Measurements from ENCODE around the gene ZNF837. TPM values are rescaled to one million over a fixed set of nuclear protein-coding genes. Genes with fewer than 3 reads are reported as not detected.

Gene ZNF837
- total and polyA plus RNA-seq, 2 of the 13 experiments (the other 11 are each of a cell fraction or from before 2014, with no cell fraction given) = 0.29 to 1.3 TPM

GRCh38 chr19:58386576-58387337 is 5.9 kb upstream of the ZNF837 start, which contains the start of gene RPS5 (continued):
- TF ChIP-seq REST (IDR thresholded peaks at IDR 0.05; ENCODE audit: borderline replicate concordance in 1 of 2, low read depth in 1 of 2, low read length in 2 of 2) (no peak; a peak in 1 of 4 replicates), KLF13 (CRISPR knock-in tag; IDR thresholded peaks at IDR 0.05) (no peak), YEATS4 (CRISPR knock-in tag; IDR thresholded peaks at IDR 0.05; ENCODE audit: borderline replicate concordance) (peak; percentile 95), NR2C2 (CRISPR knock-in tag; IDR thresholded peaks at IDR 0.05; ENCODE audit: borderline replicate concordance) (peak; percentile 100), CAMTA2 (CRISPR knock-in tag; IDR thresholded peaks at IDR 0.05; ENCODE audit: borderline replicate concordance) (0 out of 2 replicates have a peak, but pooled peaks have one; percentile 18), ZNF382 (CRISPR knock-in tag; IDR thresholded peaks at IDR 0.05; ENCODE audit: borderline replicate concordance) (no peak), MED8 (CRISPR knock-in tag; IDR thresholded peaks at IDR 0.05; ENCODE audit: insufficient replicate concordance) (peak; percentile 86), ZNF562 (CRISPR knock-in tag; IDR thresholded peaks at IDR 0.05; ENCODE audit: borderline replicate concordance) (no peak; the same call in 1 of the 2 replicates), ZBTB33 (CRISPR knock-in tag; IDR thresholded peaks at IDR 0.05) (no peak), NKX3-1 (CRISPR knock-in tag; IDR thresholded peaks at IDR 0.05) (peak; percentile 76; the same call in 1 of the 2 replicates), MTA1 (CRISPR knock-in tag; IDR thresholded peaks at IDR 0.05; ENCODE audit: borderline replicate concordance) (peak; percentile 35; the same call in 1 of the 2 replicates), ZBTB26 (CRISPR knock-in tag; IDR thresholded peaks at IDR 0.05; ENCODE audit: borderline replicate concordance) (no peak), ZNF329 (CRISPR knock-in tag; IDR thresholded peaks at IDR 0.05; ENCODE audit: low read depth) (no peak), NR2F2 (IDR thresholded peaks at IDR 0.05; ENCODE audit: borderline replicate concordance, low read depth) (no peak; the same call in 1 of the 2 replicates), MAFG (CRISPR knock-in tag; IDR thresholded peaks at IDR 0.05) (no peak), ZNF891 (CRISPR knock-in tag; IDR thresholded peaks at IDR 0.05) (peak; percentile 86; the same call in 1 of the 2 replicates), NFYB (CRISPR knock-in tag; IDR thresholded peaks at IDR 0.05) (peak; percentile 90), BRF2 (CRISPR knock-in tag; IDR thresholded peaks at IDR 0.05) (0 out of 2 replicates have a peak, but pooled peaks have one; percentile 36), ZNF350 (CRISPR knock-in tag; IDR thresholded peaks at IDR 0.05; ENCODE audit: borderline replicate concordance, low read depth) (peak; percentile 87), RBAK (CRISPR knock-in tag; IDR thresholded peaks at IDR 0.05) (no peak), ZNF556 (CRISPR knock-in tag; IDR thresholded peaks at IDR 0.05; ENCODE audit: borderline replicate concordance) (no peak; the same call in 1 of the 2 replicates)
